Measurements from ENCODE around the gene RHOBTB3. TPM values are rescaled to one million over a fixed set of nuclear protein-coding genes. Genes with fewer than 3 reads are reported as not detected.
"Not testable (repeated sequence)": the region's sequence is repeated elsewhere in the genome, so short reads cannot be mapped to it uniquely, and the experiment has no call there.

The RHOBTB3 gene
- total RNA-seq, 1 donor, result 314 TPM

GRCh38 chr5:95711501-95712346 is 19.4 kb upstream of the RHOBTB3 start:
- no peak for TF ChIP-seq CTCF (IDR thresholded peaks at IDR 0.05; ENCODE audit: extremely low read depth, low read depth, low read length)
- no peaks in the 10 kb centered on the region for H3K27me3 ChIP-seq (ENCODE audit: insufficient read depth, low read length)
- H3K4me1 ChIP-seq (ENCODE audit: insufficient read depth, low read length), result peaks cover 23% of the 10 kb centered on the region
- no peaks in the 10 kb centered on the region for H3K9me3 ChIP-seq (ENCODE audit: low read depth, low read length)
- no peaks in the 10 kb centered on the region for H4K20me1 ChIP-seq (ENCODE audit: insufficient read depth, low read length)
- DNase-seq (ENCODE audit: insufficient read length, low spot score, missing footprints), result peak; percentile 61
- no peaks in the 10 kb centered on the region for H3K36me3 ChIP-seq (ENCODE audit: insufficient read depth, low read length)
- no peaks in the 10 kb centered on the region for H3K79me2 ChIP-seq (ENCODE audit: insufficient read depth, low read length)
- no peak overlapping the region for H3K27ac ChIP-seq (ENCODE audit: low read depth, low read length)
- H2AFZ ChIP-seq (ENCODE audit: low read length), result no peak overlapping the region
- H3K4me3 ChIP-seq (ENCODE audit: insufficient read depth, low read length), result no peak overlapping the region
- no peak overlapping the region for H3K4me2 ChIP-seq (ENCODE audit: insufficient read depth, low read length)

- no peak overlapping the region for H3K4me3 ChIP-seq (ENCODE audit: insufficient read depth, low read length)
Measured at GRCh38 chr5:95712347-95712958, 18.7 kb upstream of the RHOBTB3 start.

DNA sequence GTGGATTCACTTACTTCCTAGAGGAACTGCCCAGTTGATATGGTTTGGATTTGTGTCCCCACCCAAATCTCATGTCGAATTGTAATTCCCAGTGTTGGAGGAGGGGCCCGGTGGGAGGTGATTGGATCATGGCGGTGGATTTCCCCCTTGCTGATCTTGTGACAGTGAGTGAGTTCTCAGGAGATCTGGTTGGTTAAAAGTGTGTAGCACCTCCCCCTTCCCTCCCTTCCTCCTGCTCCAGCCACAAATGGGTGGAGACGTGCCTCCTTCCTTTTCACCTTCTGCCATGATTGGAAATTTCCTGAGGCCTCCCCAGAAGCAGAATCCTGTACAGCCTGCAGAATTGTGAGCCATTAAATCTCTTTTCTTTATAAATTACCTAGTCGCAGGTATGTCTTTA is 17.9 kb upstream of the RHOBTB3 start:
- not testable (repeated sequence) for H2AFZ ChIP-seq (ENCODE audit: low read length); H3K4me2 ChIP-seq (ENCODE audit: insufficient read depth, low read length); H3K27me3 ChIP-seq (ENCODE audit: insufficient read depth, low read length); H3K36me3 ChIP-seq (ENCODE audit: insufficient read depth, low read length); DNase-seq (ENCODE audit: insufficient read length, low spot score, missing footprints); H3K79me2 ChIP-seq (ENCODE audit: insufficient read depth, low read length); H3K27ac ChIP-seq (ENCODE audit: low read depth, low read length); H3K4me3 ChIP-seq (ENCODE audit: insufficient read depth, low read length); H3K9me3 ChIP-seq (ENCODE audit: low read depth, low read length); H4K20me1 ChIP-seq (ENCODE audit: insufficient read depth, low read length)
- H3K4me1 ChIP-seq (ENCODE audit: insufficient read depth, low read length), result peaks cover 23% of the 10 kb centered on the region

More at GRCh38 chr5:95712347-95712958, 18.7 kb upstream of the RHOBTB3 start:
- Histone ChIP-seq H3K4me2 (ENCODE audit: insufficient read depth, low read length) (no peak overlapping the region), H2AFZ (ENCODE audit: low read length) (no peak overlapping the region), H3K9me3 (ENCODE audit: low read depth, low read length) (no peaks in the 10 kb centered on the region), H3K36me3 (ENCODE audit: insufficient read depth, low read length) (no peaks in the 10 kb centered on the region), H4K20me1 (ENCODE audit: insufficient read depth, low read length) (no peaks in the 10 kb centered on the region), H3K4me1 (ENCODE audit: insufficient read depth, low read length) (peaks cover 23% of the 10 kb centered on the region), H3K27ac (ENCODE audit: low read depth, low read length) (no peak overlapping the region), H3K79me2 (ENCODE audit: insufficient read depth, low read length) (no peaks in the 10 kb centered on the region), H3K27me3 (ENCODE audit: insufficient read depth, low read length) (no peaks in the 10 kb centered on the region)
- TF ChIP-seq CTCF (IDR thresholded peaks at IDR 0.05; ENCODE audit: extremely low read depth, low read depth, low read length), result no peak
- DNase-seq (ENCODE audit: insufficient read length, low spot score, missing footprints), result peak; percentile 35

DNA sequence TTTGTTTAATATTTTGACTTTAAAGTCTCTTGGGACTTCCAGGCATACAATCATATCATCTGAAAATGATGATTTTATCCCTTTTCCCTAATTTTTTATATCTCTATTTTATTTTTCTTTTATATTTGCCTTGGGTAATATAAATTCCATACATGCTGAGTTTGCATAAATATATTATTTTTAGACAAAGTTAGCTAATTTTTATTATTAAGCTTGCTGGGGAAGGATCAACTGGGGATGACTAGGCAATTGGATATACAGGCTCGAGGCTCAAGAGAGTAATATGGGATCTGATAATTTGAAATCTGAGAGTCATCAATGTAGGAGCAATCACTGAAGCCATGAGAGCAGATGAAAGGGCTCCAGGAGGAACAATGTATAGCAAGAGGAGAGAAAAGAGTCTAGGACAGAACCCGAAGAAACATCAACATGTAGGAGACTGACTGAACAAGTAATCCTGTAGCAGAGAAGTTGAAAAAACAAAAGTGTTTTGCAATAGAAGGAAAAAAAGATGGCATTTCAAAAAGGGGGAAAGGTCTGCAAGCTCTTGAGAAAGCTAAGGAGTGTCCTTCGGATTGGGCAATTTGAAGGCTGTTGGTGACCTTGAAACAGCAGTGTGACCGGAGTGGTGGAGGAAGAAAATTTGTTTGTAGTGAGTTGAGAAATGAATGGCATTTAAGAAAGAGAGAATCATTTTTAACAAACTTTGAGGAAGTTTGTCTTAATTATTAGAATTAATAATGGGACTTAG is 17.0 kb upstream of the RHOBTB3 start:
- no peaks in the 10 kb centered on the region for H3K79me2 ChIP-seq (ENCODE audit: insufficient read depth, low read length)
- H3K27ac ChIP-seq (ENCODE audit: low read depth, low read length), result no peak overlapping the region
- no peaks in the 10 kb centered on the region for H3K9me3 ChIP-seq (ENCODE audit: low read depth, low read length)
- no peaks in the 10 kb centered on the region for H4K20me1 ChIP-seq (ENCODE audit: insufficient read depth, low read length)
- no peak overlapping the region for H3K4me2 ChIP-seq (ENCODE audit: insufficient read depth, low read length)
- no peaks in the 10 kb centered on the region for H3K36me3 ChIP-seq (ENCODE audit: insufficient read depth, low read length)
- no peaks in the 10 kb centered on the region for H3K27me3 ChIP-seq (ENCODE audit: insufficient read depth, low read length)
- H3K4me1 ChIP-seq (ENCODE audit: insufficient read depth, low read length), result peaks cover 23% of the 10 kb centered on the region
- H2AFZ ChIP-seq (ENCODE audit: low read length), result no peak overlapping the region
- no peak for TF ChIP-seq CTCF (IDR thresholded peaks at IDR 0.05; ENCODE audit: extremely low read depth, low read depth, low read length)
- no peak overlapping the region for H3K4me3 ChIP-seq (ENCODE audit: insufficient read depth, low read length)
- DNase-seq (ENCODE audit: insufficient read length, low spot score, missing footprints), result no peak

All from osteoblast (primary cell).